Immature natural killer cell (primary cell): ENCODE measurements around the gene TMEM225. TPM values are rescaled to one million over a fixed set of nuclear protein-coding genes. Genes with fewer than 3 reads are reported as not detected.
"Not testable (repeated sequence)": the region's sequence is repeated elsewhere in the genome, so short reads cannot be mapped to it uniquely, and the experiment has no call there.

ENCODE experiments used
- DNase-seq, 3 donors: peaks; one replicate each; pipeline ENCODE4 v3.0.0; 2022; ENCODE audit warnings: mixed read lengths in 1 of 3
- H3K27ac Mint-ChIP-seq, 6 donors: one replicate each; pipeline ENCODE4 v1.8.0; 2020; ENCODE audit warnings: mixed read lengths in 6 of 6, mild to moderate bottlenecking in 5 of 6, inconsistent platforms in 4 of 6, moderate library complexity in 3 of 6
- H3K27me3 Mint-ChIP-seq, 3 donors: one replicate each; pipeline ENCODE4 v1.8.0; 2020 to 2021; ENCODE audit warnings: low read depth in 3 of 3, mild to moderate bottlenecking in 3 of 3, mixed read lengths in 3 of 3, moderate library complexity in 3 of 3, inconsistent platforms in 1 of 3
- H3K36me3 Mint-ChIP-seq, 3 donors: one replicate each; pipeline ENCODE4 v1.8.0; 2020; ENCODE audit warnings: mixed read lengths in 3 of 3, inconsistent platforms in 2 of 3, mild to moderate bottlenecking in 2 of 3
- H3K4me1 Mint-ChIP-seq, 2 donors: one replicate each; pipeline ENCODE4 v1.8.0; 2020; ENCODE audit warnings: inconsistent platforms in 2 of 2, mild to moderate bottlenecking in 2 of 2, mixed read lengths in 2 of 2, moderate library complexity in 1 of 2
- H3K4me3 Mint-ChIP-seq, 5 donors: one replicate each; pipeline ENCODE4 v1.8.0; 2020; ENCODE audit warnings: mild to moderate bottlenecking in 5 of 5, mixed read lengths in 5 of 5, inconsistent platforms in 3 of 5, moderate library complexity in 3 of 5
- H3K9me3 Mint-ChIP-seq, 6 donors: one replicate each; pipeline ENCODE4 v1.8.0; 2020; ENCODE audit warnings: mild to moderate bottlenecking in 6 of 6, mixed read lengths in 6 of 6, inconsistent platforms in 4 of 6, moderate library complexity in 3 of 6
- polyA plus RNA-seq, 3 donors: library from polyadenylated mRNA; unstranded; fragments of 300-500 nt; fragmentation: Illumina TruSeq; gene quantifications; one replicate each; pipeline ENCODE4 v1.2.3, GENCODE V29; 2021

The TMEM225 gene
- polyA plus RNA-seq, result not detected

DNA sequence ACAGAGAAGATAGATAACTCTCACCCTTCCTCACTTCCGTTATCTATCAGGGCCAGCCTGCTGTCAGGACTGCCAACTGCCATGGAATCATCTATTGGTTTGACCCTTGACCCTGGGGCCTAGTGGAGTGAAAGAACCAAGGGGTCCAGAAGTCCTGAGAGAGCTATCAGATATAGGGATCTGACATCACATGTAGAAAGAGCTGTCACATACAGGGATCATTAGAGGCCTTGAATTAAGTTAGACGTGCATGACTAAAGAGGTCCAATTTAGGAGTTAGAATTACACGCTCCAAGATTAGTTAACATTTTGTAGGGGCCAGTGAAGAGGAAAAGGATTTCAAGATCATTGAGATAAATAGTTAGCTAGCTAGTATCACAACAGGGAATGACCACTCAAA is at the start of gene TMEM225:
Gene TMEM225, minus strand, starts transcription at position 101 of the 400 bp plus-strand sequence. CDS start 245 bp downstream, outside the sequence.
- Mint-ChIP-seq H3K36me3 (no peaks in the 10 kb centered on the region), H3K27ac (no peak within 1 kb of the TSS), H3K9me3 (peaks cover 0 to 7% (median 0%) of the 10 kb centered on the region in 6 donors), H3K27me3 (peaks cover 0 to 4% (median 0%) of the 10 kb centered on the region in 3 donors), H3K4me1 (no peaks in the 10 kb centered on the region), H3K4me3 (no peak within 1 kb of the TSS)
- DNase-seq, result no peak

- Mint-ChIP-seq H3K27me3 (peaks cover 0 to 2% (median 0%) of the 10 kb centered on the region in 3 donors), H3K4me1 (no peaks in the 10 kb centered on the region), H3K9me3 (peaks cover 0 to 9% (median 4%) of the 10 kb centered on the region in 6 donors), H3K27ac (no peak overlapping the region), H3K36me3 (no peaks in the 10 kb centered on the region), H3K4me3 (no peak overlapping the region)
- no peak for DNase-seq
Observed at GRCh38 chr11:123924027-123924426, 38.6 kb upstream of the TMEM225 start.

GRCh38 chr11:123920943-123921342 is 35.5 kb upstream of the TMEM225 start:
- no peaks in the 10 kb centered on the region for H3K4me1 Mint-ChIP-seq
- no peak overlapping the region for H3K27ac Mint-ChIP-seq
- peaks cover 0 to 2% (median 1%) of the 10 kb centered on the region in 3 donors for H3K27me3 Mint-ChIP-seq
- H3K9me3 Mint-ChIP-seq, result peaks cover 0 to 5% (median 2%) of the 10 kb centered on the region in 6 donors
- no peaks in the 10 kb centered on the region for H3K36me3 Mint-ChIP-seq
- no peak for DNase-seq
- H3K4me3 Mint-ChIP-seq, result no peak overlapping the region

DNA sequence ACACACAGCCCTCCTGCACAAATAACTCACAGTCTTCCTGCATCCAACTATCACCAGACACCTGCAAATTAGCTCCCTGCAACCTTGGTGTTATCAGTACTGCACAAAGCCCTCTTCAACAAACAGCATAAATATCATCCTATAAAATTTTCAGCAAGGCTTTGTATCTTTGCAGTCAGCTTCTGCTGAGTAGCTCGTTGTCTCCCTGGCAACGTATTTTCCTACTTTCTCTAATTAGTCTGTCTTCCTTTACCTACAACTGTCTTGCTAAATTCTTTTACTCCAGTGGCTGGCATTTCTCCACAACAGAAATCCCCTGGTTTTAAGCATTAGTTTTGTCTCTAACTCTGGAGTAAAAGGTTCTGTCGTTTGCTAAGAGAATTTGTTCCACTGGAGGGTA is 20.4 kb upstream of the TMEM225 start:
- peaks cover 0 to 3% (median 3%) of the 10 kb centered on the region in 3 donors for H3K27me3 Mint-ChIP-seq
- peaks cover 0 to 1% (median 0%) of the 10 kb centered on the region in 6 donors for H3K9me3 Mint-ChIP-seq
- no peak overlapping the region for H3K4me3 Mint-ChIP-seq
- no peaks in the 10 kb centered on the region for H3K36me3 Mint-ChIP-seq
- no peaks in the 10 kb centered on the region for H3K4me1 Mint-ChIP-seq
- H3K27ac Mint-ChIP-seq, result no peak overlapping the region
- no peak for DNase-seq

GRCh38 chr11:123904932-123905331 is 19.5 kb upstream of the TMEM225 start:
- Mint-ChIP-seq H3K4me3 (no peak overlapping the region), H3K27me3 (peaks cover 0 to 3% (median 3%) of the 10 kb centered on the region in 3 donors), H3K4me1 (no peaks in the 10 kb centered on the region), H3K27ac (no peak overlapping the region), H3K9me3 (peaks cover 0 to 1% (median 0%) of the 10 kb centered on the region in 6 donors), H3K36me3 (no peaks in the 10 kb centered on the region)
- DNase-seq, result no peak

DNA sequence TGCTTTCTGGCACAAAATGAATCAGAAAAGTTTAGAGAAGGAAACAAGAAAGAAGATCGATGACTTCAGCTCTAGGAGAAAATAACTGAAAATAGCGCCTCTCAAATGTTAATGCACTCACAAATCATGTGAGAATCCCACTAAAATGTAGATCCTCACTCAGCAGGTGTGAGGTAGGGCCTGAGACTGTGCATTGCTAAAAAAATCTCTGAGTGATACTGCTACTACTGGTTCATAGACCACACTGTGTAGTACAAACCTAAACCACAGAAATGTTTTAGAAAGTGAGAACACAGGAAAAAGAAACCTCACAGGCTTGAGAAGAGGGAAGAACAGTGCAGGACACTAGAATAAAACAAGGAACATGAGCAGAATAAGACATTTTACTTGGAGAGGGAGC is 18.5 kb upstream of the TMEM225 start:
- H3K4me1 Mint-ChIP-seq, result no peaks in the 10 kb centered on the region
- peaks cover 0 to 1% (median 0%) of the 10 kb centered on the region in 6 donors for H3K9me3 Mint-ChIP-seq
- no peak for DNase-seq
- no peak overlapping the region for H3K4me3 Mint-ChIP-seq
- H3K27ac Mint-ChIP-seq, result no peak overlapping the region
- H3K36me3 Mint-ChIP-seq, result no peaks in the 10 kb centered on the region
- peaks cover 0 to 3% (median 0%) of the 10 kb centered on the region in 3 donors for H3K27me3 Mint-ChIP-seq

DNA sequence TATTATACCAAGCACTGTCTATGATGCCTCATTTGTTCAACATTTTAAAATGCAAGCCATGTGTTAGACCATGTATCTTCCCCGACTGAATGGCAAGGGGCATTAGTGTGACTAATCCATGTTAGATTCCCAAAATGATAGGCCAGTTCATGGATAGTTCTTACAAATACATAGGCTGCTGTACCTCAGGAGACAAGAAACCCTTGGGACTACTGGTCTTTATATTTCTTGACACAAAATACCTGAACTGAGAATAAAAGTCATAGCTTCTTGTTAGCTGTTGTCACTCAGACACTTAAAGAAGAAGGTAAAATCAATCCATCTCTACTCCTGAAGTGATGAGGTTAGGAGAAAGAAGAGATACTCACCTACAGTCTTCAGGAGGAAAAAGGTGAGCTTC is 16.4 kb upstream of the TMEM225 start, which contains the start of gene OR8D4:
Gene OR8D4, plus strand, starts transcription at position 301 of the 400 bp plus-strand sequence. CDS start 4,265 bp downstream, outside the sequence.
- H3K36me3 Mint-ChIP-seq, result no peaks in the 10 kb centered on the region
- no peak within 1 kb of the TSS for H3K4me3 Mint-ChIP-seq
- no peak for DNase-seq
- H3K27me3 Mint-ChIP-seq, result peaks cover 0 to 3% (median 0%) of the 10 kb centered on the region in 3 donors
- H3K9me3 Mint-ChIP-seq, result peaks cover 0 to 1% (median 0%) of the 10 kb centered on the region in 6 donors
- no peak within 1 kb of the TSS for H3K27ac Mint-ChIP-seq
- no peaks in the 10 kb centered on the region for H3K4me1 Mint-ChIP-seq

DNA sequence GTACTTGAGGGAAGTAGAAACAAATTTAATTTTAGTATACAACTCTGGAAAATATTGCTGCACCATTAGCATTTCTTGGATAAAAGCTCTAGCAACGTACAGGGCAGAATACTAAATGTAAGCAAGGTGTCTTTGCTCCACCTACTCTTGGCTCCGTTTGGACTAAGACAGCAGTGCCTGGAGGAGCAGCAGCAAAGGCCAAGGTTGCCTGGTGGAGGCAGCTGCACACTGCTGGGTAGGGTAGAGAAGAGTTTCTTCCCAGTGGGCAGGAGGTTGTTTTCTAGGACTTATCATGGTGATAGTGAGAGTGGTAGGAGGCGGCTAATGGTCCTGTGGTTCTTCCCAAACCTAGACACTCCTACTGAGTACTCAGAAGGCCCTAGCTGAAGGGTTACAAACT is 14.3 kb upstream of the TMEM225 start:
- H3K4me3 Mint-ChIP-seq, result no peak overlapping the region
- DNase-seq, result no peak

GRCh38 chr11:123892031-123892430 is 6.6 kb upstream of the TMEM225 start:
- no peak for DNase-seq
- Mint-ChIP-seq H3K27ac (no peak overlapping the region), H3K36me3 (no peaks in the 10 kb centered on the region), H3K4me3 (no peak overlapping the region), H3K9me3 (peaks cover 0 to 2% (median 0%) of the 10 kb centered on the region in 6 donors), H3K4me1 (no peaks in the 10 kb centered on the region), H3K27me3 (peaks cover 0 to 2% (median 0%) of the 10 kb centered on the region in 3 donors)

More for the DNA sequence above, 14.3 kb upstream of the TMEM225 start:
- H3K27ac Mint-ChIP-seq, result no peak overlapping the region
- no peaks in the 10 kb centered on the region for H3K27me3 Mint-ChIP-seq
- peaks cover 0 to 1% (median 0%) of the 10 kb centered on the region in 6 donors for H3K9me3 Mint-ChIP-seq
- H3K4me1 Mint-ChIP-seq, result no peaks in the 10 kb centered on the region
- no peaks in the 10 kb centered on the region for H3K36me3 Mint-ChIP-seq

- no peaks in the 10 kb centered on the region for H3K4me1 Mint-ChIP-seq
- no peak for DNase-seq
- peaks cover 0 to 5% (median 2%) of the 10 kb centered on the region in 3 donors for H3K27me3 Mint-ChIP-seq
- peaks cover 0 to 9% (median 1%) of the 10 kb centered on the region in 6 donors for H3K9me3 Mint-ChIP-seq
- no peak overlapping the region for H3K27ac Mint-ChIP-seq
- no peak overlapping the region for H3K4me3 Mint-ChIP-seq
- no peaks in the 10 kb centered on the region for H3K36me3 Mint-ChIP-seq
Observed at GRCh38 chr11:123880912-123881311, 4.6 kb downstream of the TMEM225 start.

DNA sequence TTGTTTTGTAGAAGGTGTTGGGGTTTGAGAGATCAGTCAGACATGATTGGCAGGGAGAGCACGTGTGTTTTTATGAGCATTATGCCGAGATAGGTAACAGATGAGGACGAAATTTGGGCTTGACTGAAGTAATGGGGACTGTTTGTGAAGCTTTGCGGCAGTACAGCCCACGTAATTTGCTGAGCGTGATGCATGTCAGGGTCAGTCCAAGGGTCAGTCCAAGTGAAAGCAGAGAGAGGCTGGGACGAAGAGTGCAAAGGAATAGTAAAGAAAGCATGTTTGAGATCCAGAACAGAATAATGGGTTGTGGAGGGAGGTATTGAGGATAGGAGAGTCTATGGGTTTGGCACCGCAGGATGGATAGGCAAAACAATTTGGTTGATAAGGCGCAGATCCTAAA is 17.7 kb downstream of the TMEM225 start:
- not testable (repeated sequence) for H3K4me1 Mint-ChIP-seq, H3K27me3 Mint-ChIP-seq, H3K9me3 Mint-ChIP-seq, H3K4me3 Mint-ChIP-seq, H3K27ac Mint-ChIP-seq, H3K36me3 Mint-ChIP-seq, DNase-seq

- not testable (repeated sequence) for H3K4me3 Mint-ChIP-seq, DNase-seq, H3K4me1 Mint-ChIP-seq, H3K27me3 Mint-ChIP-seq, H3K27ac Mint-ChIP-seq, H3K9me3 Mint-ChIP-seq, H3K36me3 Mint-ChIP-seq
Observed at GRCh38 chr11:123865293-123865692, 20.2 kb downstream of the TMEM225 start.

- H3K4me3 Mint-ChIP-seq, result no peak overlapping the region
- no peak overlapping the region for H3K27ac Mint-ChIP-seq
- H3K9me3 Mint-ChIP-seq, result peaks cover 0 to 2% (median 0%) of the 10 kb centered on the region in 6 donors
- DNase-seq, result no peak
- H3K36me3 Mint-ChIP-seq, result no peaks in the 10 kb centered on the region
- no peaks in the 10 kb centered on the region for H3K4me1 Mint-ChIP-seq
- H3K27me3 Mint-ChIP-seq, result peaks cover 0 to 4% (median 2%) of the 10 kb centered on the region in 3 donors
Observed at GRCh38 chr11:123859731-123860130, 25.7 kb downstream of the TMEM225 start.

- H3K4me1 Mint-ChIP-seq, result no peaks in the 10 kb centered on the region
- peaks cover 0 to 6% (median 3%) of the 10 kb centered on the region in 3 donors for H3K27me3 Mint-ChIP-seq
- no peak overlapping the region for H3K27ac Mint-ChIP-seq
- H3K9me3 Mint-ChIP-seq, result no peaks in the 10 kb centered on the region
- no peak overlapping the region for H3K4me3 Mint-ChIP-seq
- H3K36me3 Mint-ChIP-seq, result no peaks in the 10 kb centered on the region
- no peak for DNase-seq
Observed at GRCh38 chr11:123856444-123856843, 29.0 kb downstream of the TMEM225 start.

- no peaks in the 10 kb centered on the region for H3K36me3 Mint-ChIP-seq
- no peak overlapping the region for H3K27ac Mint-ChIP-seq
- peaks cover 0 to 10% (median 3%) of the 10 kb centered on the region in 3 donors for H3K27me3 Mint-ChIP-seq
- no peaks in the 10 kb centered on the region for H3K4me1 Mint-ChIP-seq
- no peak for DNase-seq
- H3K4me3 Mint-ChIP-seq, result no peak overlapping the region
- peaks cover 0 to 15% (median 0%) of the 10 kb centered on the region in 6 donors for H3K9me3 Mint-ChIP-seq
Observed at GRCh38 chr11:123853038-123853437, 32.4 kb downstream of the TMEM225 start.
